GM12878 (cell line): ENCODE data around the gene FCHSD2. TPM values are rescaled to one million over a fixed set of nuclear protein-coding genes. Genes with fewer than 3 reads are reported as not detected.

Experiments used
- E2F8 ChIP-seq: fragments of 450-650 bp; IDR thresholded peaks from 2 replicates; pipeline ENCODE4 v1.6.1; 2018; ENCODE audit warnings: mild to moderate bottlenecking, low read depth, moderate library complexity; ENCODE audit not compliant: partially characterized antibody
- POLR2A ChIP-seq: IDR thresholded peaks from 2 replicates; pipeline ENCODE4 v1.6.1; 2011; ENCODE audit warnings: low read depth, mild to moderate bottlenecking, low read length
- REST ChIP-seq: IDR thresholded peaks from 2 replicates; pipeline ENCODE4 v1.6.1; 2012; ENCODE audit warnings: mild to moderate bottlenecking, low read depth, low read length
- polyA plus RNA-seq, 11 experiments: library from polyadenylated mRNA; depleted of rRNA in 4 of 11; unstranded in 6 of 11; stranded (reverse) in 5 of 11; fragments of >200 nt; fragmentation: Nextera tagmentation in 4 of 11; fragmentation: Illumina TruSeq in 1 of 11; extraction: Ambion mirVana in 4 of 11; extraction: Trizol in 1 of 11; gene quantifications; 1 replicate in 1 of 11; 2 replicates in 10 of 11; pipeline versions ENCODE4 v1.2.1 to v1.2.3, GENCODE V29; 2011 to 2016; ENCODE audit warnings: inconsistent platforms in 2 of 11, missing spikeins in 2 of 11, low read depth in 1 of 11
- total RNA-seq, 4 experiments: library from RNA; depleted of rRNA in 3 of 4; stranded (reverse); fragments of >200 nt in 3 of 4; fragmentation: Illumina TruSeq in 1 of 4; extraction: Trizol in 1 of 4; gene quantifications; 2 replicates each; pipeline versions ENCODE4 v1.2.1 to v1.2.3, GENCODE V29; 2013 to 2021

The FCHSD2 gene
- total and polyA plus RNA-seq, 10 of the 15 experiments (the other 5 are each of a cell fraction or from before 2014, with no cell fraction given), result 13.2 to 89.8 (median 47.8) TPM

- TF ChIP-seq REST, result no peak
- peak; percentile 69 for TF ChIP-seq POLR2A
- peak; percentile 25 for TF ChIP-seq E2F8
Measured at GRCh38 chr11:72831521-72832300, 310.4 kb downstream of the FCHSD2 start (continued).
